ENCODE data around the gene SPINT1.

DNA sequence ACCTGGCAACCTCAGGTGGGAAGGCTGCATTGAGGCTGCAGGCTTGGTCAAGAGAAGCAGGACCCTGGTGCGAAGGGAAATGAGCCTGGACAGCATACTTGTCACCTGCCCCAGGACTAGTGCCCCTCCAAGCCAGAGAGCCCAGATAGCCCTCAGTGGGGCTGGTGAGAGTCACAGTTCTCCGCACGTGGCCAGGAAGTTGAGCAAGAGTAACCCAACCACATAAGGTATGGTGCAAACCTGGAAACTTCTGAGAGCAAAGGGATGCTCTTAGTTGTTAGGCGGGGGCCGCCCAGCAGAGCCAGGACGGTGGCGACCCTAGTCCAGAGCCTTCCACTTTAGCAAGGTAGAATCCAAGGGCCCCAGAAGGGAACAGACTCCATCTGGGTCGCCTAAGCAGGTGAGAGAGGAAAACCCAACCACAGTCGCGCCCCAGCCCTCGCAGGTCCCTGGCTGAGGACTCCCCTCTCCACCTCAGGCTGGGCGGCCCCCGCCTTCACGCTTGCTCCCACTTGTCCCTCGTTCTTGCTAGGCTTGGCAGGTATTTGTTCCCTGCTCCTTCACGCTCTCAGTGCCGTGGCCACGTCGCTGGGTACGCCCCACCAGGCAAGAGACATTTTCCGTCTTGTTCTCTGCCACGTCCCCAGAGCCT is 49.3 kb downstream of the SPINT1 start:
- TF ChIP-seq, protein P1, sequence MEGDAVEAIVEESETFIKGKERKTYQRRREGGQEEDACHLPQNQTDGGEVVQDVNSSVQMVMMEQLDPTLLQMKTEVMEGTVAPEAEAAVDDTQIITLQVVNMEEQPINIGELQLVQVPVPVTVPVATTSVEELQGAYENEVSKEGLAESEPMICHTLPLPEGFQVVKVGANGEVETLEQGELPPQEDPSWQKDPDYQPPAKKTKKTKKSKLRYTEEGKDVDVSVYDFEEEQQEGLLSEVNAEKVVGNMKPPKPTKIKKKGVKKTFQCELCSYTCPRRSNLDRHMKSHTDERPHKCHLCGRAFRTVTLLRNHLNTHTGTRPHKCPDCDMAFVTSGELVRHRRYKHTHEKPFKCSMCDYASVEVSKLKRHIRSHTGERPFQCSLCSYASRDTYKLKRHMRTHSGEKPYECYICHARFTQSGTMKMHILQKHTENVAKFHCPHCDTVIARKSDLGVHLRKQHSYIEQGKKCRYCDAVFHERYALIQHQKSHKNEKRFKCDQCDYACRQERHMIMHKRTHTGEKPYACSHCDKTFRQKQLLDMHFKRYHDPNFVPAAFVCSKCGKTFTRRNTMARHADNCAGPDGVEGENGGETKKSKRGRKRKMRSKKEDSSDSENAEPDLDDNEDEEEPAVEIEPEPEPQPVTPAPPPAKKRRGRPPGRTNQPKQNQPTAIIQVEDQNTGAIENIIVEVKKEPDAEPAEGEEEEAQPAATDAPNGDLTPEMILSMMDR (conservative IDR thresholded peaks at IDR 0.05 in 1 of 2, IDR thresholded peaks at IDR 0.05 in 1 of 2; ENCODE audit: extremely low read depth in 1 of 2, insufficient read depth in 1 of 2, low read depth in 1 of 2, low read length in 2 of 2): no peak
- no peak for TF ChIP-seq EZH2 (IDR thresholded peaks at IDR 0.05; ENCODE audit: borderline replicate concordance, low read length)
